Brain microvascular endothelial cell (primary cell): ENCODE data around the gene CDC42EP1.

Source experiments
- DNase-seq: peaks from one replicate; pipeline ENCODE4 v3.0.0-alpha.2; 2020
- H3K27ac ChIP-seq: fragments of 250-450 bp; sonication (Bioruptor Pico); 2 replicates; pipeline ENCODE4 v1.5.1; 2020; ENCODE audit warnings: mild to moderate bottlenecking, moderate library complexity
- H3K27me3 ChIP-seq: fragments of 250-450 bp; sonication (Bioruptor Pico); replicated peaks from 2 replicates; pipeline ENCODE4 v1.5.1; 2020; ENCODE audit warnings: mild to moderate bottlenecking
- H3K36me3 ChIP-seq: fragments of 250-450 bp; sonication (Bioruptor Pico); replicated peaks from 2 replicates; pipeline ENCODE4 v1.5.1; 2020; ENCODE audit warnings: mild to moderate bottlenecking
- H3K4me3 ChIP-seq: 2 replicates; pipeline ENCODE4 v1.5.1; 2011; ENCODE audit warnings: low read depth, mild to moderate bottlenecking, control low read depth, low read length, moderate library complexity
- CTCF ChIP-seq: IDR thresholded peaks from 2 replicates; pipeline ENCODE4 v1.5.1; 2011; ENCODE audit warnings: low read depth, mild to moderate bottlenecking, moderate library complexity, low read length, control low read depth, inconsistent platforms; ENCODE audit errors: missing control alignments
- in situ Hi-C: cut with HindIII; loops from 2 replicates; pipeline ENCODE4 v1.10.0; 2017; ENCODE audit warnings: low sequenced_read_pairs, low pct_ligation_motif_present

CDC42EP1 gene

GRCh38 chr22:37559901-37560607 is at the start of gene CDC42EP1:
Gene CDC42EP1 (plus strand): TSS chr22:37560480. CDS start chr22:37566350, 5,870 bp downstream.
- in situ Hi-C loops = no loop called here
- Histone ChIP-seq H3K27ac (peak within 1 kb of the TSS; percentile 96), H3K27me3 (no peaks in the 10 kb centered on the region)

GRCh38 chr22:37511395-37512104 is 48.7 kb upstream of the CDC42EP1 start:
- Histone ChIP-seq H3K36me3 (peaks cover 26% of the 10 kb centered on the region), H3K27ac (peak overlapping the region; percentile 57), H3K27me3 (no peaks in the 10 kb centered on the region), H3K4me3 (no peak overlapping the region)
- DNase-seq = no peak
- in situ Hi-C loops = no loop called here
- TF ChIP-seq CTCF = no peak

More at GRCh38 chr22:37559901-37560607, at the start of gene CDC42EP1:
- TF ChIP-seq CTCF = no peak
- no peak for DNase-seq
- H3K4me3 ChIP-seq = peak within 1 kb of the TSS; percentile 82
- H3K36me3 ChIP-seq = peaks cover 10% of the 10 kb centered on the region

GRCh38 chr22:37514526-37515051 is 45.7 kb upstream of the CDC42EP1 start:
- Histone ChIP-seq H3K36me3 (peaks cover 10% of the 10 kb centered on the region), H3K27me3 (no peaks in the 10 kb centered on the region), H3K4me3 (no peak overlapping the region), H3K27ac (no peak overlapping the region)
- in situ Hi-C loops = no loop called here
- no peak for TF ChIP-seq CTCF
- no peak for DNase-seq

GRCh38 chr22:37515901-37516300 is 44.4 kb upstream of the CDC42EP1 start:
- no peak overlapping the region for H3K27ac ChIP-seq
- in situ Hi-C loops = no loop called here
- no peak overlapping the region for H3K4me3 ChIP-seq
- H3K36me3 ChIP-seq = peaks cover 10% of the 10 kb centered on the region
- no peak for DNase-seq
- TF ChIP-seq CTCF = no peak
- no peaks in the 10 kb centered on the region for H3K27me3 ChIP-seq

- TF ChIP-seq CTCF = no peak
- no peak for DNase-seq
- in situ Hi-C loops = no loop called here
- peaks cover 10% of the 10 kb centered on the region for H3K36me3 ChIP-seq
- no peak overlapping the region for H3K27ac ChIP-seq
- H3K27me3 ChIP-seq = no peaks in the 10 kb centered on the region
- H3K4me3 ChIP-seq = no peak overlapping the region
Observed at GRCh38 chr22:37516456-37516855, 43.8 kb upstream of the CDC42EP1 start.
